Lower lobe of right lung (tissue), 2 donors: Measurements from ENCODE around the gene RNF19B. TPM values are rescaled to one million over a fixed set of nuclear protein-coding genes. Genes with fewer than 3 reads are reported as not detected.

Experiments
- ATAC-seq, 2 donors: fragments of 200-7000 bp; cut with Tn5 transposase; one replicate each; pipeline ENCODE4 v1.9.1; 2020 to 2022; ENCODE audit warnings: mild to moderate bottlenecking in 2 of 2, moderate library complexity in 2 of 2
- DNase-seq: peaks from one replicate; pipeline ENCODE4 v3.0.0-alpha.2; 2020
- H3K27ac ChIP-seq: fragments of 200-600 bp; one replicate; pipeline ENCODE4 v1.8.0; 2022
- H3K27me3 ChIP-seq: fragments of 200-600 bp; one replicate; pipeline ENCODE4 v1.8.0; 2022; ENCODE audit warnings: low read depth
- H3K36me3 ChIP-seq: fragments of 200-600 bp; one replicate; pipeline ENCODE4 v1.8.0; 2022; ENCODE audit warnings: mild to moderate bottlenecking
- H3K4me1 ChIP-seq: fragments of 200-600 bp; one replicate; pipeline ENCODE4 v1.8.0; 2022
- H3K4me3 ChIP-seq: fragments of 200-600 bp; one replicate; pipeline ENCODE4 v1.8.0; 2022; ENCODE audit warnings: mild to moderate bottlenecking
- H3K9me3 ChIP-seq: fragments of 200-600 bp; one replicate; pipeline ENCODE4 v1.8.0; 2022
- intact Hi-C: fragments of 100-400 bp; cut with DNase I; formaldehyde crosslinking; loops from one replicate; pipeline ENCODE4 v1.11.0; 2022
- total RNA-seq: library from RNA; stranded (reverse); fragmentation: NEBNext Ultra II Directional; extraction: Animal tissue kit (Norgen Biotek cat#: 25700); gene quantifications from one replicate; pipeline ENCODE4 v1.2.1, GENCODE V29; 2021
- TF ChIP-seq, protein P1 (sequence below): fragments of 200-600 bp; IDR thresholded peaks from one replicate; pipeline ENCODE4 v1.8.0; 2022; ENCODE audit warnings: antibody characterized with exemption, mild to moderate bottlenecking
- donor health status: DM: no; HTN: yes; CAD: no; lungs with severe emphysema.

The RNF19B gene
- total RNA-seq, 1 donor from 2014 or later = 27.9 TPM

DNA sequence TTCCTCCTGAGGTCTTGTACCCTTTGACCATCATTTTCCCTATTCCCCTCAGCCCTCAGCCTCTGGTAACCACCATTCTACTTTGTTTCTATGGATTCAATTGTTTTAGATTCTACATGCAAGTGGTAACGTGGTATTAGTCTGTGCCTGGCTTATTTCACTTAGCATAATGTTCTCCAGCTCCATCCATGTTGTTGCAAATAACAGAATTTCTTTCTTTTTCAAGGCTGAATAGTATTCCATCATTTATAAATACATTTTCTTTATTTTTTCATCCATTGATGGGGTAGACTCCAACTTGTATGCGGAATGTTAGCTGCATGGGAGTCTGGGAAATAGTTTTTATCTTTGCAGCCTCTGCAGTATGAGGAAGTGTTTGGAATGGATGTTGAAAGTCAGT, 37.2 kb downstream of the RNF19B start:
- Histone ChIP-seq H3K27ac (no peak overlapping the region), H3K27me3 (peaks cover 20% of the 10 kb centered on the region), H3K4me3 (no peak overlapping the region), H3K36me3 (no peaks in the 10 kb centered on the region), H3K4me1 (peaks cover 18% of the 10 kb centered on the region), H3K9me3 (no peaks in the 10 kb centered on the region)
- intact Hi-C loops = no loop called here
- TF ChIP-seq, protein P1, sequence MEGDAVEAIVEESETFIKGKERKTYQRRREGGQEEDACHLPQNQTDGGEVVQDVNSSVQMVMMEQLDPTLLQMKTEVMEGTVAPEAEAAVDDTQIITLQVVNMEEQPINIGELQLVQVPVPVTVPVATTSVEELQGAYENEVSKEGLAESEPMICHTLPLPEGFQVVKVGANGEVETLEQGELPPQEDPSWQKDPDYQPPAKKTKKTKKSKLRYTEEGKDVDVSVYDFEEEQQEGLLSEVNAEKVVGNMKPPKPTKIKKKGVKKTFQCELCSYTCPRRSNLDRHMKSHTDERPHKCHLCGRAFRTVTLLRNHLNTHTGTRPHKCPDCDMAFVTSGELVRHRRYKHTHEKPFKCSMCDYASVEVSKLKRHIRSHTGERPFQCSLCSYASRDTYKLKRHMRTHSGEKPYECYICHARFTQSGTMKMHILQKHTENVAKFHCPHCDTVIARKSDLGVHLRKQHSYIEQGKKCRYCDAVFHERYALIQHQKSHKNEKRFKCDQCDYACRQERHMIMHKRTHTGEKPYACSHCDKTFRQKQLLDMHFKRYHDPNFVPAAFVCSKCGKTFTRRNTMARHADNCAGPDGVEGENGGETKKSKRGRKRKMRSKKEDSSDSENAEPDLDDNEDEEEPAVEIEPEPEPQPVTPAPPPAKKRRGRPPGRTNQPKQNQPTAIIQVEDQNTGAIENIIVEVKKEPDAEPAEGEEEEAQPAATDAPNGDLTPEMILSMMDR = no peak
- ATAC-seq = no peak
- DNase-seq = no peak

DNA sequence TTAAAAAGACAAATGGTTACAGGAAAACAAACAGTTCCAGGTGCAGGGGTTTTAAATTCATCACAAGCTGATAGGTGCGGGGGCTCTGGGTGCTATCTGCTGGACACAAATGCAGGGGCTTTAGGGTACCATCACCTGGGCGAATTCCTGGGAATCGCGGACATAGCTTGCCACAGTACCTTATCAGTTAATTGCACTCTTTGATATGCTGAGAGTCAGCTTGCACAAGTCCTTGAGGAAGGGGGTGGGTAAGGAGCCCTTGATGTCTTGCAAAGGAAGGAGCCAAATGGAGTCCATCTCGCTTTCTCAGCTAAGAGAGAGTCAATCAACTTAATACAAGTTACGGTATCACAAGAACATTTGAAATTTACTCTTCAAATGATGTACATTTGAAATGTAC, 38.0 kb downstream of the RNF19B start:
- Histone ChIP-seq H3K9me3 (no peaks in the 10 kb centered on the region), H3K27ac (no peak overlapping the region), H3K36me3 (no peaks in the 10 kb centered on the region), H3K4me1 (peaks cover 18% of the 10 kb centered on the region), H3K27me3 (peaks cover 23% of the 10 kb centered on the region), H3K4me3 (no peak overlapping the region)
- no peak for DNase-seq
- intact Hi-C loops = no loop called here
- TF ChIP-seq, protein P1 = no peak
- peak in 1 of 2 donors; percentile 54 for ATAC-seq

DNA sequence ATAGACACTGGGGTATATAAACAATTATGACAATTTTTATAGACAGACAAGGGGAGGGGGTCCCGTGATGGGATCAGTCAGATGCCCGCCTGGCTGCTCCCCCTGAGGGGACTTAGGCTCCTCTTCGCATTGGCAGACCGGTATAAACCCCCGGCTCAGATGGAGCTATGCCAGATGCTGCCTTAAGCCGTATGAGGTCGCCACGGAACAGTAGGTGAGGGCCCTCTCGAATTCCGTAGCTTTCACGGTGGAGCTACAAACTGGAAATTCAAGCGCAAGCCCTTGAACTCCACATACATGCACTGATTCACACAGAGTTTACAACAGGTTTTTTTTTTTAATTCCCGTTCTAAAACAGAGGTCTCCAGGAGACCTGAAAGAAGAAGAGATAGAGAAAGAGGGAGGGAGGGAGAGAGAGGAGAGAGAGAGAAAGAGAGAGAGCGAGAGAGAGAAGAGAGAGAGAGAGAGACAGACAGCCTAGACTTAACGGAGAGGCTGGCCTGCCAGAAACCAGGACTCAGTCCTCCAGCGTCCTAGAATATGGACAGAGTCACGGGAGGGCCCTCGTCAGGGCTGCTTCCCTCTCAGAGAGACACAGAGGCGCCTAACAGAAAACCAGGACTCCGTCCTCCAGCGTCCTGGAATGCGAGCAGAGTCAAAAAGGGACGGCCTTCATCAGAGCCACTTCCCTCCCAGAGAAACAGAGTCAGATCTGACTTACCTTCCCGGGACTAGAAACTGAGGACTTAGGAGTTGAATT, 39.0 kb downstream of the RNF19B start:
- H3K4me3 ChIP-seq = peak overlapping the region; percentile 30
- H3K27ac ChIP-seq = no peak overlapping the region
- intact Hi-C loops = no loop called here
- peak; percentile 70 to 74 for ATAC-seq
- H3K27me3 ChIP-seq = peaks cover 23% of the 10 kb centered on the region
- no peaks in the 10 kb centered on the region for H3K9me3 ChIP-seq
- DNase-seq = no peak
- TF ChIP-seq, protein P1 = no peak
- no peaks in the 10 kb centered on the region for H3K36me3 ChIP-seq
- peaks cover 18% of the 10 kb centered on the region for H3K4me1 ChIP-seq

DNA sequence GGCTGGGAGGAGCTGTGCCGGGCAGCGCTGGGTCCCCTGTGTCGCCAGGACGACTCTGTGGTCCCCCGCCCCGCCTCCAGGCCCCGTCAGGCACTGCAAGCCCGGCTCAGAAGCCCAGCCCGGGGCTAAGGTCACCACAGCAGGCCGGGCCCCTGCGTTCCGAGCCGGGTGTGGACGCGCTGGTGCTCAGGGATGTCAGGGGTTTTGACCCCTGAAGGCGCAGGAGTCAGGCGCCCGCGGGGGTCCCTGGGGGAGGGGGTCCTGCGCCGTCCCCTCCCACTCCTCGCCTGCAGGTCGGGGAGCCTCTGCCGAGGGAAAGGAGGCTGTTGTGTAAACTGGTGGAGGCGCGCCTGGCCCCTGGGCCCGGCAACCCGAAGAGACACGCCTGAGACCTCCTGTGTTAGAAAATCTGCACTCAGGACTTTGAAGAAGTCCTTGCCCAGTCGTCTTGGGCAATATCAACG, 39.7 kb downstream of the RNF19B start:
- no peaks in the 10 kb centered on the region for H3K9me3 ChIP-seq
- ATAC-seq (peak; percentile 44 to 64), DNase-seq (no peak)
- no peaks in the 10 kb centered on the region for H3K36me3 ChIP-seq
- TF ChIP-seq, protein P1 = peak; percentile 11
- peaks cover 18% of the 10 kb centered on the region for H3K4me1 ChIP-seq
- H3K4me3 ChIP-seq = peak overlapping the region; percentile 30
- H3K27me3 ChIP-seq = peaks cover 23% of the 10 kb centered on the region
- intact Hi-C loops = no loop called here
- H3K27ac ChIP-seq = no peak overlapping the region

DNA sequence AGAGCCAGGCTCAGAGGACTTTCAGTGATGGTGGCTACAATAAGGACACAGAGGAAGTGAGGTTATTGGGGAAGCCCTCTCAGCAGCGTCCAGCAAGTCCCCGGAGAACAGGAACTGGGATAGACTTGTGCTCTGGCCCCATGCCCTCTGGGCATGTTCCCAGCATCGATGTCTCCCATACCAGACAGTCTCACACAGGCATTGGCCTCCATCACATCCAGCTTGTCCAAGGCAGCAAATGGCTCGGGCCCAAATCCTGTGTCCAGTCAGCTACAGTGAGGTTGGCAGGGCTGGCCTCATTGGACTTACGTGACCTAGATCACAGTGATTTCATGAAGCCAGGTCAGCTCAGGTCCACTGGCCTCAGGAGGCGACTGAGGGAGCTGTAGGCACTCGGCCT, 43.8 kb downstream of the RNF19B start:
- ATAC-seq (peak; percentile 30), DNase-seq (no peak)
- intact Hi-C loops = no loop called here

More for the DNA sequence above, 43.8 kb downstream of the RNF19B start:
- Histone ChIP-seq H3K27ac (no peak overlapping the region), H3K4me3 (no peak overlapping the region), H3K4me1 (peaks cover 13% of the 10 kb centered on the region), H3K9me3 (no peaks in the 10 kb centered on the region), H3K27me3 (peaks cover 31% of the 10 kb centered on the region), H3K36me3 (no peaks in the 10 kb centered on the region)
- TF ChIP-seq, protein P1 = no peak
